GM12801 (cell line): ENCODE data around the gene BBS10.

Source experiments
- CTCF ChIP-seq: IDR thresholded peaks from one replicate; pipeline ENCODE4 v1.5.1; 2011; ENCODE audit warnings: control low read depth; ENCODE audit not compliant: insufficient read length; ENCODE audit errors: extremely low read depth

The BBS10 gene

DNA sequence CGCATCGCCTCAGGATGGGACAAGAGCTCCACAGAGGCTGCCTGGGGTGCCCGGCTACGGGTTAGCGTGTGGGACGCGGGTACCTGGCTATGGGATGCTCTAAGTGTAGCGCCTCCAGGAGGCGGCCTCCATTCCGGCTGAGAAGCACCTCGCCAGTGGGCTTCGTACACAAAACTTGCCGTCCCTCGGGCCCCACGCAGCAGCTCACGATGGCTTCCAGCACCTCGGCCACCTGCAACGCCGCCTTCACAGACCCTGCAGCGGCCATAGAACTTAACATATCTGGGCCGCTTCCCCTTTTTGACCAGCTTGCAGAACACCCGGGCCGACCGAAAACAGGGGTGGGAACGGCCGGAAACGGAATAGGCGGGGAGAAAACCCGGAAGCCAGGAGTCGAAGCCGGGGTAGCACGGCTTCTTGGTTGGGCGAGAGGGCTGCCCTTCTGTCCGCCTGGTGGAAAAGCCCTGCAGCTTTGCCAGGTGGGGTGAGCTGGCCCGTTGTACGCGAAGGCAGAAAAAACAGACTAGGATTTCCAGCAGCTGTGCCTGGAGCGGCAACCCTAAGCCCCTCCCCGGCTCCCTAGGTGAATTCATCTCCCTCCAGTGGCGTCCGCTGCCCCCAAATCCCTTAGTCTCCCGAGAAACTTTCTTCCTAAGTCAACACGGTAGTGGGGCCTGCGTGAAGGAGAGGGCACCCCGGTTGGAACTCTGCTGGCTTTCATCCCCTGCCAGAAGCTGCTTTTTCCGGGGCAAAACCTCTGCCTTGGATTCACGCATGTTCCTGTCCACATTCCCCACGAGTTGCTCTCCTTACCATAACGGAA is at the start of gene BBS10:
BBS10 (minus strand) TSS at position 337 of the 823 bp plus-strand sequence; CDS start at position 280, 57 bp downstream.
- TF ChIP-seq CTCF = no peak

DNA sequence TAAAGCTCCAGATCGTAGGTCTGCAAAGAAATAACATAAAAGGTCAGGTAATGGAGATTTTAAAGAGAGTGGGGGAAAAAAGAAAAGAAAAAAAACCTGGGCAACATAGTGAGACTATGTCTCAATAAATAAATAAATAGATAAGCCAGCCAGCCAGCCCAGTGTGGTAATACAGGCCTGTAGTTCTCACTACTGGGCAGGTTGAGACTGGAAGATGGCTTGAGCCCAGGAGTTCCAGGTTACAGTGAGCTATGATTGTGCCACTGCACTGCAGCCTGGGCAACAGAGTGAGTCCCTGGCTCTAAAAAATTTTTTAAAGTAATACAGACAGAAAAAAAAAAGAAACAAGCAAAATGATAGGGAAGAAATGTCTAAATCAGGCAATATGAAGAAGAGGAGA is 43.2 kb upstream of the BBS10 start:
- TF ChIP-seq CTCF = no peak

DNA sequence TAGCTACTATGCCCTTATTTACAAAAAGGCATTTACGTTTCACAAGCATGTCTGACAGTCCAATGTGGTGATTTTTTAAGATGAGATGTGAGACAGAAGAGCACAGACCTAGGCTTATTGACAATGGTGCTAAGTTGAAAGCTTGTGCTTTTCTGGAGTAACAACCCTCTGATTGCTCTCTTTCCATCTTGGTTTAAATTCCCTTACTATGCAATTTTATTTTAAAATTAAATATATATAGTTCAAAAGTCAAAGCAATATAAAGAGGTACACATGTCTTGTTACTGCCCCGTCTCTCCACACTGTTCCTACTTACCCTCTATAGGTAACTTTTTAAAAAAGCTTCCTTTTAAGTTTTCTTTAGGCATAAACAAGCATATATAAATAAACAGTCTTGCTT is 39.4 kb upstream of the BBS10 start:
- TF ChIP-seq CTCF = no peak

GRCh38 chr12:76384560-76384959 is 36.3 kb upstream of the BBS10 start:
- no peak for TF ChIP-seq CTCF

- no peak for TF ChIP-seq CTCF
Observed at GRCh38 chr12:76383988-76384387, 35.8 kb upstream of the BBS10 start.

- TF ChIP-seq CTCF = no peak
Observed at GRCh38 chr12:76379261-76379660, 31.0 kb upstream of the BBS10 start.

DNA sequence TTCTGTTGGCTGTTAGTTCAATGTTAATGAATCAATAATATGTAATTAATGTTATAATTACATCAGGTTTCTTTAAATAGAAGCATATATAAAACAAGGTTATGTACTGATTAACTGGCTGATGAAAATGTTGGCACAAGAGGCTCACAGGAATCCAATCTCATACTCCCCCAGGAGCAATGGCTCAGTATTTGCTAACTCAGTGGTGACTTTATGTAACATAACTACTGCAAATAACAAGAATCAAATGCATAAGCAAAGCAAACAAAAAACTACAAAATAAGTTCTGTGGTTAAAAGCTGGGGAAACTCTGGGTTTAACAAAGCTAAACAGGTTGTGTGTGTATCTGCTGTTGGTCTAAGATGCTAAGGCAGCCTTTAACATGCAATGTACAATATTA is 27.7 kb upstream of the BBS10 start:
- no peak for TF ChIP-seq CTCF
